Right lobe of liver (tissue), 6 donors: ENCODE measurements around the gene LINC01488. TPM values are rescaled to one million over a fixed set of nuclear protein-coding genes. Genes with fewer than 3 reads are reported as not detected.

Source experiments
- ATAC-seq, 4 donors: fragments of 200-7000 bp; cut with Tn5 transposase; one replicate each; pipeline ENCODE4 v1.9.1; 2020; ENCODE audit warnings: mild to moderate bottlenecking in 4 of 4, moderate library complexity in 4 of 4
- DNase-seq, 3 donors: peaks; one replicate each; pipeline ENCODE4 v3.0.0-alpha.2; 2020
- H3K27ac ChIP-seq, 3 donors: fragments of 200-600 bp; one replicate each; pipeline ENCODE4 v1.8.0; 2022
- H3K27me3 ChIP-seq, 2 donors: fragments of 200-600 bp; one replicate each; pipeline ENCODE4 v1.8.0; 2022
- H3K36me3 ChIP-seq, 4 donors: fragments of 200-600 bp; sonication (generic) in 1 of 4; one replicate each; pipeline versions ENCODE4 v1.5.1 to v1.8.0; 2017 to 2022; ENCODE audit warnings: control low read depth in 1 of 4
- H3K4me1 ChIP-seq, 4 donors: fragments of 200-600 bp; sonication (generic) in 1 of 4; one replicate each; pipeline versions ENCODE4 v1.5.1 to v1.8.0; 2017 to 2022; ENCODE audit warnings: control low read depth in 1 of 4
- H3K4me3 ChIP-seq, 3 donors: fragments of 200-600 bp; one replicate each; pipeline ENCODE4 v1.8.0; 2022
- H3K9me3 ChIP-seq, 4 donors: fragments of 200-600 bp; sonication (generic) in 1 of 4; one replicate each; pipeline versions ENCODE4 v1.5.1 to v1.8.0; 2017 to 2022; ENCODE audit warnings: control low read depth in 1 of 4
- CTCF ChIP-seq, 4 donors: fragments of 200-600 bp in 3 of 4; fragments of 450-650 bp in 1 of 4; IDR thresholded peaks; one replicate each; pipeline versions ENCODE4 v1.5.1 to v1.8.0; 2016 to 2022; ENCODE audit warnings: antibody characterized with exemption in 4 of 4, mild to moderate bottlenecking in 2 of 4
- POLR2A ChIP-seq: fragments of 450-650 bp; IDR thresholded peaks from one replicate; pipeline ENCODE4 v1.6.1; 2017; ENCODE audit warnings: antibody characterized with exemption, mild to moderate bottlenecking
- WGBS: methylation state at CpG from one replicate; pipeline ENCODE4 v1.1.6; 2018; ENCODE audit warnings: low coverage, low lambda C conversion rate; ENCODE audit not compliant: insufficient coverage; ENCODE audit errors: missing lambda C conversion rate; 5-methylcytosine and 5-hydroxymethylcytosine counted together
- intact Hi-C, 2 donors: fragments of 100-400 bp; cut with DNase I; formaldehyde crosslinking; loops; one replicate each; pipeline versions ENCODE4 v1.11.2 to v1.14.1; 2022
- total RNA-seq, 6 experiments: library from RNA; depleted of rRNA in 2 of 6; stranded (reverse); fragments of >200 nt in 2 of 6; fragmentation: NEBNext Ultra II Directional in 3 of 6; extraction: Animal tissue kit (Norgen Biotek cat#: 25700) in 3 of 6; gene quantifications; one replicate each; pipeline versions ENCODE4 v1.1.0 to v1.2.4, GENCODE V29; 2016 to 2023
- donor health status: DM: no; HTN: yes; CAD: no.
- donor health status: DM: no; HTN: no; CAD: no.
- donor health status: DM: no; HTN: no; CAD: no.
- donor health status: DM: no; HTN: yes; CAD: no.
- donor health status: DM: no; HTN: yes; CAD: no.

The LINC01488 gene
- total RNA-seq, 6 experiments from 2014 or later: 0.63 to 22.9 (median 1.1) TPM; not detected in 1

GRCh38 chr11:69513663-69514224 lies 32.3 kb downstream of the LINC01488 start:
- Histone ChIP-seq H3K9me3 (no peaks in the 10 kb centered on the region), H3K4me1 (no peaks in the 10 kb centered on the region), H3K36me3 (no peaks in the 10 kb centered on the region), H3K27me3 (no peaks in the 10 kb centered on the region), H3K27ac (no peak overlapping the region), H3K4me3 (no peak overlapping the region)
- WGBS: 93% methylated on average over 3 of the region's 12 CpGs
- DNase-seq: peak in 1 of 3 donors; percentile 37
- no peak for ATAC-seq
- TF ChIP-seq CTCF (IDR thresholded peaks at IDR 0.05) (no peak), POLR2A (no peak)
- intact Hi-C loops: no loop called here

- peak in 1 of 3 donors; percentile 16 for DNase-seq
- intact Hi-C loops: no loop called here
- TF ChIP-seq POLR2A (no peak), CTCF (IDR thresholded peaks at IDR 0.05) (no peak)
- Histone ChIP-seq H3K27me3 (no peaks in the 10 kb centered on the region), H3K4me3 (no peak overlapping the region), H3K36me3 (no peaks in the 10 kb centered on the region), H3K4me1 (no peaks in the 10 kb centered on the region), H3K27ac (no peak overlapping the region), H3K9me3 (no peaks in the 10 kb centered on the region)
- no peak for ATAC-seq
- WGBS: no CpG with 5 or more reads among the region's 5 CpGs
These were observed 33.3 kb downstream of the LINC01488 start for GRCh38 chr11:69514771-69515170.

GRCh38 chr11:69515271-69516245 lies 34.1 kb downstream of the LINC01488 start:
- Histone ChIP-seq H3K4me3 (no peak overlapping the region), H3K9me3 (no peaks in the 10 kb centered on the region), H3K27ac (no peak overlapping the region), H3K36me3 (no peaks in the 10 kb centered on the region), H3K27me3 (no peaks in the 10 kb centered on the region), H3K4me1 (no peaks in the 10 kb centered on the region)
- peak in 1 of 3 donors; percentile 35 for DNase-seq
- 79% methylated on average over 8 of the region's 12 CpGs for WGBS
- intact Hi-C loops: no loop called here
- no peak for TF ChIP-seq CTCF (IDR thresholded peaks at IDR 0.05)
- ATAC-seq: peak in 1 of 4 donors; percentile 35

- TF ChIP-seq CTCF (IDR thresholded peaks at IDR 0.05): no peak
- TF ChIP-seq POLR2A: no peak
- ATAC-seq (no peak), DNase-seq (peak in 1 of 3 donors; percentile 26)
- Histone ChIP-seq H3K4me3 (no peak overlapping the region), H3K27me3 (no peaks in the 10 kb centered on the region), H3K9me3 (no peaks in the 10 kb centered on the region), H3K4me1 (no peaks in the 10 kb centered on the region), H3K27ac (no peak overlapping the region), H3K36me3 (no peaks in the 10 kb centered on the region)
- intact Hi-C loops: no loop called here
- 86% methylated on average over 1 of the region's 3 CpGs for WGBS
These were observed 35.1 kb downstream of the LINC01488 start for GRCh38 chr11:69516526-69516925.
